GM12878 (cell line): Measurements from ENCODE around the gene HTRA2. TPM values are rescaled to one million over a fixed set of nuclear protein-coding genes. Genes with fewer than 3 reads are reported as not detected.

Experiments
- ATAC-seq: fragments of 200-7000 bp; cut with Tn5 transposase; 3 replicates; pipeline ENCODE4 v1.9.1; 2020; ENCODE audit warnings: mild to moderate bottlenecking, moderate library complexity
- Bru-seq: library from RNA; stranded (reverse); fragments of 400-500 nt; gene quantifications from one replicate; lab custom pipeline; 2021; lab: Mats Ljungman, UMichigan
- BruChase-seq, 2 experiments: library from RNA; stranded (reverse); fragments of 400-500 nt; gene quantifications; one replicate each; lab custom pipeline; 2021; lab: Mats Ljungman, UMichigan
- BruUV-seq: library from RNA; stranded (reverse); fragments of 400-500 nt; replicated peaks from 2 replicates; lab custom pipeline; 2021; lab: Mats Ljungman, UMichigan
- CTCF ChIA-PET: fragments of 300-600 bp; sonication (Branson Sonifier 250); formaldehyde crosslinking; extraction: SDS; loops from one replicate; lab custom pipeline; 2021; ENCODE audit warnings: inconsistent platforms; lab: Yijun Ruan, JAX
- POLR2A ChIA-PET: fragments of 350-600 bp; formaldehyde crosslinking; extraction: SDS; loops from one replicate; lab custom pipeline; 2021; ENCODE audit warnings: inconsistent platforms; lab: Charles Lee
- RAD21 ChIA-PET: fragments of 300-600 bp; sonication (Branson Sonifier 250); formaldehyde crosslinking; loops from one replicate; lab custom pipeline; 2023; ENCODE audit warnings: antibody characterized with exemption; ENCODE audit not compliant: unreplicated experiment; lab: Charles Lee
- SMC1A ChIA-PET: fragments of 300-600 bp; sonication (Branson Sonifier 250); formaldehyde crosslinking; loops from one replicate; lab custom pipeline; 2023; ENCODE audit not compliant: unreplicated experiment, uncharacterized antibody; lab: Charles Lee
- DNase-seq: peaks from one replicate; pipeline ENCODE4 v3.0.0-alpha.2; 2011; ENCODE audit warnings: low read depth, low spot score
- FAIRE-seq: peaks from 3 replicates; lab custom pipeline; 2011; peaks lifted over from hg19 to GRCh38; lab: Jason Lieb, UNC
- H2AFZ ChIP-seq: 2 replicates; pipeline ENCODE4 v1.6.0; 2011; ENCODE audit warnings: low read depth, low read length, control low read depth; ENCODE audit not compliant: control insufficient read depth
- H3K27ac ChIP-seq: 2 replicates; pipeline ENCODE4 v1.5.1; 2011; ENCODE audit warnings: control low read depth; ENCODE audit not compliant: control insufficient read depth, insufficient read depth
- H3K27me3 ChIP-seq, 2 experiments: replicated peaks in 1 of 2; 2 replicates each; pipeline versions ENCODE4 v1.6.0 to v1.6.1; 2011; ENCODE audit warnings: low read length in 1 of 2; ENCODE audit not compliant: control insufficient read depth in 2 of 2, insufficient read depth in 2 of 2
- H3K36me3 ChIP-seq, 2 experiments: 2 replicates each; pipeline ENCODE4 v1.5.1; 2011; ENCODE audit warnings: low read length in 1 of 2; ENCODE audit not compliant: control insufficient read depth in 2 of 2, insufficient read depth in 2 of 2
- H3K4me1 ChIP-seq: 2 replicates; pipeline ENCODE4 v1.6.1; 2011; ENCODE audit warnings: mild to moderate bottlenecking, low read length, moderate library complexity, mixed read lengths; ENCODE audit not compliant: control insufficient read depth, insufficient read depth
- H3K4me2 ChIP-seq: 2 replicates; pipeline ENCODE4 v1.6.0; 2011; ENCODE audit warnings: control low read depth; ENCODE audit not compliant: control insufficient read depth, insufficient read depth
- H3K4me3 ChIP-seq: fragments of 200-600 bp; sonication (generic); 2 replicates; pipeline ENCODE4 v1.5.1; 2016
- H3K79me2 ChIP-seq: 2 replicates; pipeline ENCODE4 v1.6.0; 2011; ENCODE audit warnings: low read length; ENCODE audit not compliant: control insufficient read depth, insufficient read depth
- H3K9ac ChIP-seq: 2 replicates; pipeline ENCODE4 v1.8.0; 2011; ENCODE audit warnings: low read length, control low read depth, mixed read lengths; ENCODE audit not compliant: control insufficient read depth, insufficient read depth
- H3K9me3 ChIP-seq: replicated peaks from 3 replicates; pipeline ENCODE4 v1.5.1; 2011; ENCODE audit warnings: mild to moderate bottlenecking, low read length; ENCODE audit not compliant: control insufficient read depth, insufficient read depth
- H4K20me1 ChIP-seq: 2 replicates; pipeline ENCODE4 v1.6.0; 2011; ENCODE audit not compliant: control insufficient read depth, insufficient read depth
- EGR1 ChIP-seq, 2 experiments: IDR thresholded peaks; 1 replicate in 1 of 2; 2 replicates in 1 of 2; pipeline ENCODE4 v1.6.1; 2011 to 2012; ENCODE audit warnings: low read depth in 2 of 2, low read length in 2 of 2, borderline replicate concordance in 1 of 2, mild to moderate bottlenecking in 1 of 2, moderate library complexity in 1 of 2
- ELK1 ChIP-seq: IDR thresholded peaks from 2 replicates; pipeline ENCODE4 v1.6.1; 2012; ENCODE audit warnings: low read depth, low read length, improper control_type of control experiment
- HDAC6 ChIP-seq: fragments of 200-600 bp; sonication (generic); IDR thresholded peaks from one replicate; pipeline ENCODE4 v1.8.0; 2017; ENCODE audit warnings: antibody characterized with exemption; ENCODE audit not compliant: unreplicated experiment
- JUND ChIP-seq: IDR thresholded peaks from 2 replicates; pipeline ENCODE4 v1.6.1; 2012; ENCODE audit warnings: low read depth, mild to moderate bottlenecking, low read length, improper control_type of control experiment, moderate library complexity
- MTA3 ChIP-seq: IDR thresholded peaks from 2 replicates; pipeline ENCODE4 v1.6.1; 2012; ENCODE audit warnings: low read length, inconsistent platforms, borderline replicate concordance
- MYB ChIP-seq: fragments of 150-350 bp; IDR thresholded peaks from 2 replicates; pipeline ENCODE4 v1.6.1; 2014; ENCODE audit warnings: mild to moderate bottlenecking, low read depth, low read length, borderline replicate concordance
- NFXL1 ChIP-seq: fragments of 450-650 bp; IDR thresholded peaks from 2 replicates; pipeline ENCODE4 v1.6.1; 2017; ENCODE audit warnings: antibody characterized with exemption, mild to moderate bottlenecking, borderline replicate concordance
- PAX8 ChIP-seq: fragments of 450-650 bp; IDR thresholded peaks from 2 replicates; pipeline ENCODE4 v1.6.1; 2017; ENCODE audit warnings: mild to moderate bottlenecking, moderate library complexity
- POU2F2 ChIP-seq: IDR thresholded peaks from 3 replicates; pipeline ENCODE4 v1.6.1; 2011; ENCODE audit warnings: low read depth, mild to moderate bottlenecking, low read length, borderline replicate concordance
- PRDM15 ChIP-seq: fragments of 450-650 bp; formaldehyde crosslinking; IDR thresholded peaks from 2 replicates; pipeline ENCODE4 v1.4.0; 2020; ENCODE audit warnings: mild to moderate bottlenecking, moderate library complexity
- SMARCA5 ChIP-seq: fragments of 450-650 bp; IDR thresholded peaks from 2 replicates; pipeline ENCODE4 v1.6.1; 2017; ENCODE audit warnings: mild to moderate bottlenecking
- WGBS: methylation state at CpG from one replicate; pipeline ENCODE4 v1.1.6; 2016; ENCODE audit warnings: low lambda C conversion rate; ENCODE audit not compliant: insufficient replicate concordance, insufficient coverage; ENCODE audit errors: missing lambda C conversion rate; 5-methylcytosine and 5-hydroxymethylcytosine counted together
- in situ Hi-C: fragments of 300-500 bp; cut with MboI; formaldehyde crosslinking; loops from 9 replicates; pipeline ENCODE4 v1.14.3; 2018; ENCODE audit warnings: mixed read lengths
- intact Hi-C: fragments of 100-400 bp; cut with micrococcal nuclease; formaldehyde crosslinking; loops from one replicate; pipeline ENCODE4 v1.14.2; 2022; ENCODE audit not compliant: unreplicated experiment
- long read RNA-seq, 2 experiments: library from polyadenylated mRNA; unstranded; transcript quantifications; one replicate each; pipeline ENCODE4 v2.0.0, GENCODE V29; 2019 to 2020
- polyA minus RNA-seq, 3 experiments: library from RNA; depleted of rRNA, polyadenylated mRNA; stranded (reverse); fragments of >200 nt; gene quantifications; 2 replicates each; pipeline ENCODE4 v1.2.3, GENCODE V29; 2011
- polyA plus RNA-seq, 11 experiments: library from polyadenylated mRNA; depleted of rRNA in 4 of 11; unstranded in 6 of 11; stranded (reverse) in 5 of 11; fragments of >200 nt; fragmentation: Nextera tagmentation in 4 of 11; fragmentation: Illumina TruSeq in 1 of 11; extraction: Ambion mirVana in 4 of 11; extraction: Trizol in 1 of 11; gene quantifications; 1 replicate in 1 of 11; 2 replicates in 10 of 11; pipeline versions ENCODE4 v1.2.1 to v1.2.3, GENCODE V29; 2011 to 2016; ENCODE audit warnings: inconsistent platforms in 2 of 11, missing spikeins in 2 of 11, low read depth in 1 of 11
- total RNA-seq, 4 experiments: library from RNA; depleted of rRNA in 3 of 4; stranded (reverse); fragments of >200 nt in 3 of 4; fragmentation: Illumina TruSeq in 1 of 4; extraction: Trizol in 1 of 4; gene quantifications; 2 replicates each; pipeline versions ENCODE4 v1.2.1 to v1.2.3, GENCODE V29; 2013 to 2021

Gene HTRA2
- total RNA-seq (2013; cell fraction: nucleolus; rRNA removed) = 41.0 and 54.6 TPM in 2 replicates
- 73.9 and 77.4 TPM in 2 replicates for total RNA-seq (2014; rRNA removed)
- 48.7 and 51.8 TPM in 2 replicates for total RNA-seq (2014; rRNA removed; fragmentation: Illumina TruSeq; extraction: Trizol)
- total RNA-seq (2021) = 62.2 and 64.5 TPM in 2 replicates
- polyA plus RNA-seq (2011; ENCODE audit: low read depth) = 24.0 TPM
- 34.3 and 46.9 TPM in 2 replicates for polyA plus RNA-seq (2011; rRNA removed)
- polyA plus RNA-seq (2011; cell fraction: cytosol; rRNA removed) = 68.5 and 72.9 TPM in 2 replicates
- polyA plus RNA-seq (2011; cell fraction: nucleus; rRNA removed) = 110 and 113 TPM in 2 replicates
- polyA plus RNA-seq (2012) = 41.1 and 51.2 TPM in 2 replicates
- 39.7 and 45.1 TPM in 2 replicates for polyA plus RNA-seq (2014; fragmentation: Illumina TruSeq; extraction: Trizol)
- 10 to 100 TPM; 42.3 to 46.4 TPM for polyA plus RNA-seq (2014; fragmentation: Nextera tagmentation; extraction: Ambion mirVana)
- polyA plus RNA-seq (2014; rRNA removed) = 68.3 and 70.5 TPM in 2 replicates
- 10 to 100 TPM; 60.6 to 61.4 TPM for polyA plus RNA-seq (2016; fragmentation: Nextera tagmentation; extraction: Ambion mirVana)
- 47.2 and 71.4 TPM in 2 replicates for polyA minus RNA-seq (2011; rRNA and poly(A)+ RNA removed)
- polyA minus RNA-seq (2011; cell fraction: cytosol; rRNA and poly(A)+ RNA removed) = 13.1 and 14.5 TPM in 2 replicates
- polyA minus RNA-seq (2011; cell fraction: nucleus; rRNA and poly(A)+ RNA removed) = 44.7 and 56.4 TPM in 2 replicates
- percentile 84 among the genes with signal in this experiment for Bru-seq, nascent RNA
- BruChase-seq, experiment 1, labeled RNA remaining after a 6-hour chase = percentile 67 among the genes with signal in this experiment
- BruChase-seq, experiment 2, labeled RNA remaining after a 2-hour chase = percentile 68 among the genes with signal in this experiment
- long read RNA-seq, experiment 1, transcript HTRA2-201 (8 exons, 2,370 nt) = major isoform, 9 of 20 reads
- long read RNA-seq, experiment 1, partial matches to known transcripts = 7 of 20 reads
- long read RNA-seq, experiment 1, other reads (novel, unspliced or antisense) = 2 of 20 reads
- long read RNA-seq, experiment 2, transcript HTRA2-206 (9 exons, 1,323 nt) = minor isoform, 5 of 45 reads
- long read RNA-seq, experiment 2, transcript HTRA2-204 (9 exons, 1,294 nt) = major isoform, 6 of 45 reads
- long read RNA-seq, experiment 2, partial matches to known transcripts = 25 of 45 reads
- long read RNA-seq, experiment 2, other reads (novel, unspliced or antisense) = 8 of 45 reads

GRCh38 chr2:74529357-74530238 lies at the start of gene HTRA2, which contains the start of gene AUP1:
TSS of gene HTRA2 (plus strand) at chr2:74529933. CDS start at chr2:74530007, 74 bp downstream.
TSS of gene AUP1 (minus strand) at chr2:74529706. CDS start at chr2:74529629, 77 bp downstream.
- FAIRE-seq = peak; percentile 96
- no peak for TF ChIP-seq PAX8
- peak; percentile 17; the same call in 1 of the 3 replicates for TF ChIP-seq POU2F2
- no peak for TF ChIP-seq PRDM15 (CRISPR knock-in tag)
- TF ChIP-seq JUND = no peak
- TF ChIP-seq HDAC6 = no peak
- TF ChIP-seq MTA3 = no peak
- TF ChIP-seq EGR1 (IDR thresholded peaks at IDR 0.05; ENCODE audit: borderline replicate concordance in 1 of 2, low read depth in 2 of 2, low read length in 2 of 2) = no peak; a peak in 1 of 3 replicates
- TF ChIP-seq NFXL1 = no peak
- peak; percentile 61; the same call in 1 of the 2 replicates for TF ChIP-seq ELK1
- 0 out of 2 replicates have a peak, but pooled peaks have one; percentile 22 for TF ChIP-seq SMARCA5
- TF ChIP-seq MYB = no peak

More at GRCh38 chr2:74529357-74530238, at the start of gene HTRA2, which contains the start of gene AUP1:
- Histone ChIP-seq H3K27ac (peak within 1 kb of the TSS; percentile 96), H2AFZ (peak within 1 kb of the TSS; percentile 84), H3K27me3 (no peaks in the 10 kb centered on the region), H4K20me1 (no peaks in the 10 kb centered on the region), H3K4me1 (peaks cover 33% of the 10 kb centered on the region), H3K9ac (peak within 1 kb of the TSS; percentile 98), H3K36me3 (peaks cover 19 to 43% of the 10 kb centered on the region in 2 experiments), H3K4me2 (peak within 1 kb of the TSS; percentile 95), H3K79me2 (peaks cover 50% of the 10 kb centered on the region), H3K9me3 (no peaks in the 10 kb centered on the region), H3K4me3 (peak within 1 kb of the TSS; percentile 94)
- DNase-seq = peak; percentile 96
- POLR2A ChIA-PET = interaction anchor here (0.8 to 5.4 kb wide), 15 partner anchors 9 to 74 kb away, joined by 3 to 66 read pairs (median 8); partner anchors contain the start of genes CCDC142, INO80B, PCGF1 and TTC31
- peak; percentile 90 for ATAC-seq
- under 1% methylated on average over 81 of the region's 87 CpGs for WGBS
- intact Hi-C loops (loop anchor here (1.0 kb wide), 5 partner anchors 22 to 75 kb away; partner anchors contain the start of genes DOK1, PCGF1 and WBP1), in situ Hi-C loops (no loop called here)
- no TSS peak for BruUV-seq
- SMC1A ChIA-PET = interaction anchor here (1.2 to 9.9 kb wide), 11 partner anchors 10 to 89 kb away, joined by 3 to 208 read pairs (median 13); partner anchors contain the start of gene PCGF1
- RAD21 ChIA-PET = interaction anchor here (1.1 to 7.5 kb wide), 15 partner anchors 9 to 108 kb away, joined by 3 to 158 read pairs (median 12); partner anchors contain the start of genes C2orf81, CCDC142, LOXL3 and PCGF1
- CTCF ChIA-PET = interaction anchor here (0.7 to 10.4 kb wide), 9 partner anchors 16 to 71 kb away, joined by 3 to 226 read pairs (median 11); partner anchors contain the start of genes CCDC142, PCGF1, TTC31 and WBP1
